GM15510 (cell line): ENCODE data around the gene RILPL1.

Experiments
- POLR2A ChIP-seq: IDR thresholded peaks from 3 replicates; pipeline ENCODE4 v1.6.1; 2011; ENCODE audit warnings: borderline replicate concordance; ENCODE audit not compliant: insufficient read length; ENCODE audit errors: extremely low read depth

The RILPL1 gene

GRCh38 chr12:123479442-123480180 lies 53.9 kb downstream of the RILPL1 start:
- no peak for TF ChIP-seq POLR2A

DNA sequence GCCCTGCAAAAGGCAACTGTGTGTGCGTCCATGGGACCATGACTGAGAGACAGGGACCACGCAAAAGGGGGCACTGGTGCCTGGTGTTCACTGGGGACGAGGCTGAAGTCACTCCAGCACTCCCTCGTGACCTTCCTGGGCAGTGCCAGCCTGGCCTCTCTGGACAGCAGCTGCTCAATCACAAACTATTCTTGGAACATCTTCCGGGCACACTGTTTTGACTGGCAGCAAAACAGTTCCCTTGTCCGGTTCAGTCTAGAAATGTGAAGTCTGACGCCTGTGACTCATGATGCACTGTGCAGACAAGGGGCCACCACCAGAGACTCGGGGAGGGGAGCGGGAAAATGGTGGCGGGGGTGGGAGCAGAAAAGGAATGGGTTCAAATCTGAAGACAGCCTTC lies 54.8 kb downstream of the RILPL1 start:
- no peak for TF ChIP-seq POLR2A

- TF ChIP-seq POLR2A, result no peak
Observed at GRCh38 chr12:123478069-123478468, 55.5 kb downstream of the RILPL1 start.

- no peak for TF ChIP-seq POLR2A
Observed at GRCh38 chr12:123475246-123475703, 58.2 kb downstream of the RILPL1 start.

GRCh38 chr12:123474485-123475245 lies 58.9 kb downstream of the RILPL1 start:
- TF ChIP-seq POLR2A, result no peak

GRCh38 chr12:123472438-123472849 lies 61.1 kb downstream of the RILPL1 start:
- no peak for TF ChIP-seq POLR2A

- no peak for TF ChIP-seq POLR2A
Observed at GRCh38 chr12:123471374-123472068, 62.0 kb downstream of the RILPL1 start.

DNA sequence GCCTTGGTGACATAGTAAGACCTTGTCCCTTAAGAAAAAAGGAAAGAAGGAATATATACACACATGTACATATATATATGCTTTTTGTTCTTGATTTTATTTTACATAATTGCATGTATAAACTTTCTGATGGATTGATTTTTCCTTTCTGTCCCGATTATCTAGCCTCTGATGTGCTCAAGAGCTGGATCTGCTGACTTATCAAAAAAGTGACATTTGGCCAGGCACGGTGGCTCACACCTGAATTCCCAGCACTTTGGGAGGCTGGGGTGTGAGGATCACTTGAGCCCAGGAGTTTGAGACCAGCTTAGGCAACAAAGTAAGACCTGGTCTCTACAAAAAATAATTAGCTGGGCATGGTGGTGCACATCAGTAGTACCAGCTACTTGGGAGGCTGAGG lies 63.5 kb downstream of the RILPL1 start:
- no peak for TF ChIP-seq POLR2A

- no peak for TF ChIP-seq POLR2A
Observed at GRCh38 chr12:123468786-123469185, 64.7 kb downstream of the RILPL1 start.

DNA sequence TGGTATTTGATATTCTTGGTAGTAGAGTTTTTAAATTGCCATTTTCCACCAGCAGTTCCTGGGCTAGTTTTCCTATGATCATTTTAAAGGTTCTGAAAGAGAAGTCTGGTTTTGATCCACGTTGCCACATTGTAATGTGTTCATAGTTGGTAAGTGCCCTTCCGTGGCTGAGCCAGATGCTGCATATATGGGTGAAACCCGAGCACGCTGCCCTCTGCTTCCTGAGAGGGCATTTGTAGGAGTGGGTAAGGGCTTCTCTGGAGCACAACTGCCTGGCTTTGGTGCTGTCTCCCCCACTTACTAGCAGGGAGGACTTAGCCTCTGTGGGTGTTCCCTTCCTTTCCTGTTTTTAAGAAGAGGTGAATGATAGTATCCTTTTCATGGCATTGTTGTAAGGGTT lies 68.4 kb downstream of the RILPL1 start:
- no peak for TF ChIP-seq POLR2A

- peak; percentile 52 for TF ChIP-seq POLR2A
Observed at GRCh38 chr12:123457980-123458779, 75.3 kb downstream of the RILPL1 start, which contains the start of gene SNRNP35. Gene SNRNP35, plus strand, starts transcription at chr12:123458139. Its CDS starts 7,402 bp downstream, at chr12:123465541.

DNA sequence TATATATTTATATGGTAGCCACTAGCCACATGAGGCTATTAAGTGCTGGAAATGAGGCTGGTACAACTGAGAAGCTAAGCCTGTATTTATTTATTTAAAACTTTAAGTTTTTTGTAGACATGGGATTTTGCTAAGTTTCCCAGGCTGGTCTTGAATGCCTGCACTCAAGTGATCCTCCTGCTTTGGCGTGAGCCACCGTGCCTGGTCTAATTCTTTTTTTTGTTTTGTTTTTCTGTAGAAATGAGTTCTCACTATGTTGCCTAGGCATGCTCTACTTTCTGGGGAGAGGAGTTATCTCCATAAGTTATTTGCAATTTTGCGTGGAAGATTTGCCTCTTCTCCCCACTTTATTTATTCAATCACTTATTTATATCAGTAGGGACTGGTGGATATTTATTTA lies 80.4 kb downstream of the RILPL1 start:
- TF ChIP-seq POLR2A, result no peak

GRCh38 chr12:123450636-123451035 lies 82.9 kb downstream of the RILPL1 start:
- no peak for TF ChIP-seq POLR2A

GRCh38 chr12:123449856-123450255 lies 83.7 kb downstream of the RILPL1 start:
- no peak for TF ChIP-seq POLR2A
